Fibroblast of lung (primary cell): Measurements from ENCODE around the gene RFESD. TPM values are rescaled to one million over a fixed set of nuclear protein-coding genes. Genes with fewer than 3 reads are reported as not detected.

ENCODE experiments used
- DNase-seq, 2 donors: peaks; one replicate each; pipeline versions ENCODE4 v3.0.0 to v3.0.0-alpha.2; 2010; ENCODE audit warnings: low read depth in 2 of 2
- H2AFZ ChIP-seq: 2 replicates; pipeline ENCODE4 v1.5.1; 2012; ENCODE audit warnings: low read length, control low read depth, inconsistent platforms
- H3K27ac ChIP-seq: 2 replicates; pipeline ENCODE4 v1.5.1; 2011; ENCODE audit warnings: low read length, control low read depth; ENCODE audit not compliant: insufficient read depth
- H3K27me3 ChIP-seq: 2 replicates; pipeline ENCODE4 v1.5.1; 2011; ENCODE audit warnings: mild to moderate bottlenecking, low read length; ENCODE audit not compliant: control insufficient read depth, insufficient read depth
- H3K36me3 ChIP-seq: 2 replicates; pipeline ENCODE4 v1.5.1; 2011; ENCODE audit warnings: low read length; ENCODE audit not compliant: control insufficient read depth, insufficient read depth
- H3K4me1 ChIP-seq: 2 replicates; pipeline ENCODE4 v1.5.1; 2011; ENCODE audit warnings: low read length; ENCODE audit not compliant: control insufficient read depth, insufficient read depth; ENCODE audit errors: extremely low read depth
- H3K4me2 ChIP-seq: 2 replicates; pipeline ENCODE4 v1.5.1; 2011; ENCODE audit warnings: low read length, control low read depth; ENCODE audit not compliant: insufficient read depth; ENCODE audit errors: extremely low read depth
- H3K4me3 ChIP-seq, 4 experiments: fragments of 200-600 bp in 1 of 4; sonication (generic) in 1 of 4; replicated peaks in 1 of 4; 2 replicates each; pipeline ENCODE4 v1.5.1; 2011 to 2016; ENCODE audit warnings: low read length in 4 of 4, low read depth in 3 of 4, mild to moderate bottlenecking in 3 of 4, control low read depth in 2 of 4, inconsistent platforms in 1 of 4, mixed read lengths in 1 of 4; ENCODE audit not compliant: insufficient read depth in 1 of 4; ENCODE audit errors: control extremely low read depth in 1 of 4
- H3K79me2 ChIP-seq: 2 replicates; pipeline ENCODE4 v1.5.1; 2012; ENCODE audit warnings: mild to moderate bottlenecking, low read length, inconsistent platforms; ENCODE audit not compliant: control insufficient read depth, insufficient read depth
- H3K9ac ChIP-seq: 2 replicates; pipeline ENCODE4 v1.5.1; 2011; ENCODE audit warnings: mild to moderate bottlenecking, low read length, control low read depth; ENCODE audit not compliant: insufficient read depth
- H3K9me3 ChIP-seq: 2 replicates; pipeline ENCODE4 v1.5.1; 2012; ENCODE audit warnings: low read depth, low read length; ENCODE audit not compliant: control insufficient read depth, insufficient read depth
- H4K20me1 ChIP-seq: 2 replicates; pipeline ENCODE4 v1.5.1; 2011; ENCODE audit warnings: low read length; ENCODE audit not compliant: control insufficient read depth, insufficient read depth; ENCODE audit errors: extremely low read depth
- EZH2 ChIP-seq: IDR thresholded peaks from 2 replicates; pipeline ENCODE4 v1.5.1; 2012; ENCODE audit warnings: low read length, control low read depth, mild to moderate bottlenecking; ENCODE audit errors: missing control alignments
- polyA plus RNA-seq, 2 donors: library from polyadenylated mRNA; depleted of rRNA in 1 of 2; stranded (reverse) in 1 of 2; unstranded in 1 of 2; fragments of >200 nt; gene quantifications; 2 replicates each; pipeline ENCODE4 v1.2.1, GENCODE V29; 2011 to 2012; ENCODE audit warnings: missing spikeins in 1 of 2
- total RNA-seq: library from RNA; depleted of rRNA; stranded (reverse); fragments of >200 nt; gene quantifications from 2 replicates; pipeline ENCODE4 v1.2.1, GENCODE V29; 2014
- TF ChIP-seq, protein P1 (sequence below), 2 donors: IDR thresholded peaks in 1 of 2; conservative IDR thresholded peaks in 1 of 2; 1 replicate in 1 of 2; 2 replicates in 1 of 2; pipeline ENCODE4 v1.5.1; 2011 to 2012; ENCODE audit warnings: low read length in 2 of 2, control low read depth in 1 of 2, inconsistent platforms in 1 of 2, low read depth in 1 of 2, mild to moderate bottlenecking in 1 of 2

Gene RFESD
- total and polyA plus RNA-seq, 2 donors (not counting 1 experiment from before 2014, with no cell fraction given) = 2.7 to 4.8 TPM

DNA sequence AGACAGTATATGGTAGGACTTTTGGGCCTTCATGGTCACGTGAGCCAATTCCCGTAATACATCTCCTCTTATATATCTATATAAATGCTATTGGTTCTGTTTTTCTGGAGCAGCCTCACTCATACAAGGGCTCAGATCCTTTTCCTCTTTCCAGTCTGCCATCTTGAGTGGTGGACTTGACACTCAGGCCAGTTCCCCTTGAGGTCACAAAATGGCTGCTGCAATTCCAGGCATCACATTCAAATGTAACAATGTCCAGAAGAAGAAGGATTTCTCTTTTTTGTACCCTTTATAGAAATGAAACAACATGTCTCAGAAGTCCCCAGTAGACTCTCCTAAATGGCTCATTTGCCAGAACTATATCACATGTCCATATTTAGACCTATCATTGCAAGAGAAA is 22.2 kb upstream of the RFESD start:
- H3K36me3 ChIP-seq = no peaks in the 10 kb centered on the region
- H3K27me3 ChIP-seq = no peaks in the 10 kb centered on the region
- H3K9me3 ChIP-seq = no peaks in the 10 kb centered on the region
- no peak overlapping the region for H3K4me2 ChIP-seq
- no peak overlapping the region for H3K9ac ChIP-seq
- no peak overlapping the region for H2AFZ ChIP-seq
- peaks cover 2% of the 10 kb centered on the region for H3K4me1 ChIP-seq
- H3K27ac ChIP-seq = no peak overlapping the region
- TF ChIP-seq, protein P1, sequence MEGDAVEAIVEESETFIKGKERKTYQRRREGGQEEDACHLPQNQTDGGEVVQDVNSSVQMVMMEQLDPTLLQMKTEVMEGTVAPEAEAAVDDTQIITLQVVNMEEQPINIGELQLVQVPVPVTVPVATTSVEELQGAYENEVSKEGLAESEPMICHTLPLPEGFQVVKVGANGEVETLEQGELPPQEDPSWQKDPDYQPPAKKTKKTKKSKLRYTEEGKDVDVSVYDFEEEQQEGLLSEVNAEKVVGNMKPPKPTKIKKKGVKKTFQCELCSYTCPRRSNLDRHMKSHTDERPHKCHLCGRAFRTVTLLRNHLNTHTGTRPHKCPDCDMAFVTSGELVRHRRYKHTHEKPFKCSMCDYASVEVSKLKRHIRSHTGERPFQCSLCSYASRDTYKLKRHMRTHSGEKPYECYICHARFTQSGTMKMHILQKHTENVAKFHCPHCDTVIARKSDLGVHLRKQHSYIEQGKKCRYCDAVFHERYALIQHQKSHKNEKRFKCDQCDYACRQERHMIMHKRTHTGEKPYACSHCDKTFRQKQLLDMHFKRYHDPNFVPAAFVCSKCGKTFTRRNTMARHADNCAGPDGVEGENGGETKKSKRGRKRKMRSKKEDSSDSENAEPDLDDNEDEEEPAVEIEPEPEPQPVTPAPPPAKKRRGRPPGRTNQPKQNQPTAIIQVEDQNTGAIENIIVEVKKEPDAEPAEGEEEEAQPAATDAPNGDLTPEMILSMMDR (conservative IDR thresholded peaks at IDR 0.05 in 1 of 2, IDR thresholded peaks at IDR 0.05 in 1 of 2; ENCODE audit: low read depth in 1 of 2, low read length in 2 of 2) = no peak
- no peak overlapping the region for H3K4me3 ChIP-seq
- no peak for DNase-seq
- no peaks in the 10 kb centered on the region for H4K20me1 ChIP-seq
- no peaks in the 10 kb centered on the region for H3K79me2 ChIP-seq

DNA sequence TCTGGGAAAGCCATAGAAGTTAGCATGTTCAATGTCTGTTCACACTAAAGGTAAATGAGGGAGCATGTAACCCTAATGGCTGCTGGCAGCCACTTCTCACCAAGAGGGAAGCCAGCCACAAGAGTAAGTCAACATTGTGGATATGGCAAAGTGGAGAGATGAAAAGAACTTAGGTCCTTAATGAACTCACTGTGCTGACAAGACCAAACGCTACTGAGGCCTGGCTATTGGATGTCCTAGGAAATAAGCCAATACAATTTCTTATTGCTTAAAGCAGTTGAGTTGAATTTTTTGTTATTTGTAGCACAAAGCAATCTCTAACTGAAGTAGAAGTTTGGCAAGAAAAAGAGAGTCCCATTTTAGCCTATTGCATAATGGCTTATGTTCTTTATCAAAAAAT is 19.9 kb upstream of the RFESD start:
- DNase-seq = no peak
- H3K4me3 ChIP-seq = no peak overlapping the region
- no peak overlapping the region for H3K4me2 ChIP-seq
- no peak overlapping the region for H2AFZ ChIP-seq
- no peak overlapping the region for H3K27ac ChIP-seq
- no peaks in the 10 kb centered on the region for H3K27me3 ChIP-seq
- H4K20me1 ChIP-seq = no peaks in the 10 kb centered on the region
- H3K9me3 ChIP-seq = no peaks in the 10 kb centered on the region
- no peaks in the 10 kb centered on the region for H3K79me2 ChIP-seq
- H3K4me1 ChIP-seq = peaks cover 5% of the 10 kb centered on the region
- H3K9ac ChIP-seq = no peak overlapping the region
- TF ChIP-seq, protein P1 (conservative IDR thresholded peaks at IDR 0.05 in 1 of 2, IDR thresholded peaks at IDR 0.05 in 1 of 2; ENCODE audit: low read depth in 1 of 2, low read length in 2 of 2) = no peak
- TF ChIP-seq EZH2 = no peak
- no peaks in the 10 kb centered on the region for H3K36me3 ChIP-seq

GRCh38 chr5:95627971-95628810 is 18.4 kb upstream of the RFESD start:
- no peak for TF ChIP-seq EZH2
- TF ChIP-seq, protein P1 (conservative IDR thresholded peaks at IDR 0.05 in 1 of 2, IDR thresholded peaks at IDR 0.05 in 1 of 2; ENCODE audit: low read depth in 1 of 2, low read length in 2 of 2) = no peak
- Histone ChIP-seq H3K4me1 (peaks cover 11% of the 10 kb centered on the region), H4K20me1 (no peaks in the 10 kb centered on the region), H3K27me3 (no peaks in the 10 kb centered on the region), H2AFZ (no peak overlapping the region), H3K27ac (no peak overlapping the region), H3K36me3 (no peaks in the 10 kb centered on the region), H3K9me3 (no peaks in the 10 kb centered on the region), H3K9ac (no peak overlapping the region), H3K4me2 (no peak overlapping the region), H3K79me2 (no peaks in the 10 kb centered on the region), H3K4me3 (no peak overlapping the region)
- no peak for DNase-seq
